ENCODE measurements around the gene C1QTNF7. TPM values are rescaled to one million over a fixed set of nuclear protein-coding genes. Genes with fewer than 3 reads are reported as not detected.

The C1QTNF7 gene
- total and polyA plus RNA-seq, 7 donors = 0.46 to 36.8 (median 11.0) TPM

- intact Hi-C loops (cut with DNase I) = no loop called here
- no peaks in the 10 kb centered on the region for H3K27me3 ChIP-seq
- H3K36me3 ChIP-seq = no peaks in the 10 kb centered on the region
- no peak overlapping the region for H3K4me3 ChIP-seq
- peak overlapping the region in 3 of 4 donors; percentile 27 to 52 (median 32) for H3K27ac ChIP-seq
- peaks cover 0 to 50% (median 34%) of the 10 kb centered on the region in 4 donors for H3K4me1 ChIP-seq
- no peaks in the 10 kb centered on the region for H3K9me3 ChIP-seq
- DNase-seq = no peak
- 41 to 75% methylated on average over 2 of the region's 2 CpGs for WGBS, 2 donors
- no peak for TF ChIP-seq EP300 (IDR thresholded peaks at IDR 0.05)
- no peak for TF ChIP-seq POLR2A (IDR thresholded peaks at IDR 0.05)
- TF ChIP-seq, protein P1, sequence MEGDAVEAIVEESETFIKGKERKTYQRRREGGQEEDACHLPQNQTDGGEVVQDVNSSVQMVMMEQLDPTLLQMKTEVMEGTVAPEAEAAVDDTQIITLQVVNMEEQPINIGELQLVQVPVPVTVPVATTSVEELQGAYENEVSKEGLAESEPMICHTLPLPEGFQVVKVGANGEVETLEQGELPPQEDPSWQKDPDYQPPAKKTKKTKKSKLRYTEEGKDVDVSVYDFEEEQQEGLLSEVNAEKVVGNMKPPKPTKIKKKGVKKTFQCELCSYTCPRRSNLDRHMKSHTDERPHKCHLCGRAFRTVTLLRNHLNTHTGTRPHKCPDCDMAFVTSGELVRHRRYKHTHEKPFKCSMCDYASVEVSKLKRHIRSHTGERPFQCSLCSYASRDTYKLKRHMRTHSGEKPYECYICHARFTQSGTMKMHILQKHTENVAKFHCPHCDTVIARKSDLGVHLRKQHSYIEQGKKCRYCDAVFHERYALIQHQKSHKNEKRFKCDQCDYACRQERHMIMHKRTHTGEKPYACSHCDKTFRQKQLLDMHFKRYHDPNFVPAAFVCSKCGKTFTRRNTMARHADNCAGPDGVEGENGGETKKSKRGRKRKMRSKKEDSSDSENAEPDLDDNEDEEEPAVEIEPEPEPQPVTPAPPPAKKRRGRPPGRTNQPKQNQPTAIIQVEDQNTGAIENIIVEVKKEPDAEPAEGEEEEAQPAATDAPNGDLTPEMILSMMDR (IDR thresholded peaks at IDR 0.05) = no peak
- TF ChIP-seq POLR2AphosphoS5 (IDR thresholded peaks at IDR 0.05) = no peak
Observed at GRCh38 chr4:15420642-15421041, 7.2 kb upstream of the C1QTNF7 start.

- no peak for DNase-seq
- no peaks in the 10 kb centered on the region for H3K36me3 ChIP-seq
- H3K27ac ChIP-seq = peak overlapping the region in 2 of 4 donors; percentile 14 to 30
- H3K27me3 ChIP-seq = no peaks in the 10 kb centered on the region
- no peak overlapping the region for H3K4me3 ChIP-seq
- TF ChIP-seq EP300 (IDR thresholded peaks at IDR 0.05) (no peak), POLR2A (IDR thresholded peaks at IDR 0.05) (no peak), POLR2AphosphoS5 (IDR thresholded peaks at IDR 0.05) (no peak)
- TF ChIP-seq, protein P1 (IDR thresholded peaks at IDR 0.05) = no peak
- 61 to 69% methylated on average over 5 of the region's 5 CpGs for WGBS, 2 donors
- H3K4me1 ChIP-seq = peaks cover 0 to 45% (median 28%) of the 10 kb centered on the region in 4 donors
- no peaks in the 10 kb centered on the region for H3K9me3 ChIP-seq
- intact Hi-C loops (cut with DNase I) = no loop called here
Observed at GRCh38 chr4:15423285-15423711, 4.5 kb upstream of the C1QTNF7 start.

- TF ChIP-seq POLR2AphosphoS5 (IDR thresholded peaks at IDR 0.05) (no peak), POLR2A (IDR thresholded peaks at IDR 0.05) (no peak)
- TF ChIP-seq, protein P1 (IDR thresholded peaks at IDR 0.05) = no peak
- Histone ChIP-seq H3K4me1 (peaks cover 0 to 38% (median 20%) of the 10 kb centered on the region in 4 donors), H3K27ac (no peak overlapping the region), H3K9me3 (no peaks in the 10 kb centered on the region), H3K36me3 (no peaks in the 10 kb centered on the region), H3K27me3 (no peaks in the 10 kb centered on the region), H3K4me3 (no peak overlapping the region)
- DNase-seq = no peak
- intact Hi-C loops (cut with DNase I) = no loop called here
- WGBS, 2 donors = 88 to 90% methylated on average over 2 of the region's 2 CpGs
Observed at GRCh38 chr4:15425520-15425919, 2.3 kb upstream of the C1QTNF7 start.

GRCh38 chr4:15427161-15427560 lies 672 bp upstream of the C1QTNF7 start:
- WGBS, 2 donors = 46 to 56% methylated on average over 2 of the region's 2 CpGs
- peaks cover 0 to 38% (median 19%) of the 10 kb centered on the region in 4 donors for H3K4me1 ChIP-seq
- H3K4me3 ChIP-seq = no peak overlapping the region
- no peaks in the 10 kb centered on the region for H3K36me3 ChIP-seq
- H3K27me3 ChIP-seq = no peaks in the 10 kb centered on the region
- no peak for DNase-seq
- intact Hi-C loops (cut with DNase I) = no loop called here
- H3K27ac ChIP-seq = peak overlapping the region; percentile 50 to 72 (median 65)
- no peaks in the 10 kb centered on the region for H3K9me3 ChIP-seq
- TF ChIP-seq EP300 (IDR thresholded peaks at IDR 0.05) (no peak), POLR2A (IDR thresholded peaks at IDR 0.05) (no peak), POLR2AphosphoS5 (IDR thresholded peaks at IDR 0.05) (no peak)
- TF ChIP-seq, protein P1 (IDR thresholded peaks at IDR 0.05) = no peak

- WGBS, 2 donors = 70 to 71% methylated on average over 1 of the region's 1 CpG
- H3K4me1 ChIP-seq = peaks cover 0 to 36% (median 19%) of the 10 kb centered on the region in 4 donors
- H3K36me3 ChIP-seq = no peaks in the 10 kb centered on the region
- H3K27me3 ChIP-seq = no peaks in the 10 kb centered on the region
- TF ChIP-seq POLR2A (IDR thresholded peaks at IDR 0.05) = no peak
- TF ChIP-seq, protein P1 (IDR thresholded peaks at IDR 0.05) = no peak
- TF ChIP-seq POLR2AphosphoS5 (IDR thresholded peaks at IDR 0.05) = peak; percentile 20 to 60 (median 40)
- peak; percentile 85 for DNase-seq
- peak overlapping the region; percentile 50 to 72 (median 65) for H3K27ac ChIP-seq
- no peak overlapping the region for H3K4me3 ChIP-seq
- intact Hi-C loops (cut with DNase I) = no loop called here
- H3K9me3 ChIP-seq = no peaks in the 10 kb centered on the region
Observed at GRCh38 chr4:15428611-15429010, 778 bp downstream of the C1QTNF7 start.

Measured in sigmoid colon (tissue), 7 donors.